Caco-2 (cell line): Measurements from ENCODE around the gene FTHL17. TPM values are rescaled to one million over a fixed set of nuclear protein-coding genes. Genes with fewer than 3 reads are reported as not detected.

Experiments
- BruUV-seq: library from RNA; stranded (reverse); fragments of 400-500 nt; replicated peaks from 2 replicates; lab custom pipeline; 2021; lab: Mats Ljungman, UMichigan
- CTCF ChIA-PET: fragments of 300-600 bp; sonication (Branson Sonifier 250); formaldehyde crosslinking; loops from one replicate; lab custom pipeline; 2022; ENCODE audit warnings: antibody characterized with exemption; lab: Charles Lee
- POLR2A ChIA-PET: fragments of 300-600 bp; sonication (Branson Sonifier 250); formaldehyde crosslinking; loops from one replicate; lab custom pipeline; 2022; ENCODE audit warnings: antibody characterized with exemption; lab: Charles Lee
- DNase-seq, 2 experiments: peaks; one replicate each; pipeline versions ENCODE4 v3.0.0 to v3.0.0-alpha.2; 2020 to 2022
- H3K27me3 ChIP-seq: replicated peaks from 2 replicates; pipeline ENCODE4 v1.6.0; 2011; ENCODE audit warnings: low read length; ENCODE audit not compliant: control insufficient read depth, insufficient read depth
- H3K36me3 ChIP-seq: 2 replicates; pipeline ENCODE4 v1.5.1; 2011; ENCODE audit warnings: low read length; ENCODE audit not compliant: control insufficient read depth, insufficient read depth
- H3K4me1 ChIP-seq: fragments of 250-450 bp; sonication (Bioruptor Pico); 2 replicates; pipeline ENCODE4 v1.5.1; 2020; ENCODE audit warnings: mild to moderate bottlenecking
- H3K4me3 ChIP-seq: 2 replicates; pipeline ENCODE4 v1.5.1; 2011; ENCODE audit warnings: low read depth, mild to moderate bottlenecking, control low read depth, low read length
- H3K9me3 ChIP-seq: fragments of 250-450 bp; sonication (Bioruptor Pico); 2 replicates; pipeline ENCODE4 v1.5.1; 2020; ENCODE audit warnings: mild to moderate bottlenecking, moderate library complexity
- H3K27ac Mint-ChIP-seq: one replicate; pipeline ENCODE4 v1.8.0; 2022; ENCODE audit warnings: mixed read lengths; ENCODE audit not compliant: unreplicated experiment
- H3K27me3 Mint-ChIP-seq: one replicate; pipeline ENCODE4 v1.8.0; 2022; ENCODE audit warnings: mixed read lengths; ENCODE audit not compliant: insufficient read depth, unreplicated experiment
- H3K36me3 Mint-ChIP-seq: one replicate; pipeline ENCODE4 v1.8.0; 2022; ENCODE audit warnings: mild to moderate bottlenecking, mixed read lengths; ENCODE audit not compliant: insufficient read depth, unreplicated experiment
- H3K4me1 Mint-ChIP-seq: one replicate; pipeline ENCODE4 v1.8.0; 2022; ENCODE audit warnings: low read depth, mixed read lengths; ENCODE audit not compliant: unreplicated experiment
- H3K4me3 Mint-ChIP-seq: one replicate; pipeline ENCODE4 v1.8.0; 2022; ENCODE audit warnings: mild to moderate bottlenecking, moderate library complexity, mixed read lengths; ENCODE audit not compliant: unreplicated experiment
- H3K9me3 Mint-ChIP-seq: one replicate; pipeline ENCODE4 v1.8.0; 2022; ENCODE audit warnings: mixed read lengths; ENCODE audit not compliant: unreplicated experiment
- CTCF ChIP-seq, 2 experiments: fragments of 200-600 bp in 1 of 2; IDR thresholded peaks; 1 replicate in 1 of 2; 2 replicates in 1 of 2; pipeline versions ENCODE4 v1.5.1 to v1.8.0; 2011 to 2022; ENCODE audit warnings: antibody characterized with exemption in 1 of 2, control low read depth in 1 of 2, inconsistent platforms in 1 of 2, low read depth in 1 of 2, low read length in 1 of 2, mild to moderate bottlenecking in 1 of 2, moderate library complexity in 1 of 2; ENCODE audit not compliant: insufficient read depth in 1 of 2, severe bottlenecking in 1 of 2, unreplicated experiment in 1 of 2
- intact Hi-C: fragments of 100-400 bp; cut with micrococcal nuclease; formaldehyde crosslinking; loops from one replicate; pipeline ENCODE4 v1.10.0; 2022; ENCODE audit not compliant: unreplicated experiment
- total RNA-seq: library from RNA; stranded (reverse); gene quantifications from 2 replicates; pipeline ENCODE4 v1.2.3, GENCODE V29; 2022

FTHL17 gene
- total RNA-seq, 1 experiment from 2014 or later = not detected

- Mint-ChIP-seq H3K4me3 (no peak overlapping the region), H3K4me1 (no peaks in the 10 kb centered on the region), H3K9me3 (no peaks in the 10 kb centered on the region), H3K27me3 (no peaks in the 10 kb centered on the region), H3K27ac (no peak overlapping the region), H3K36me3 (no peaks in the 10 kb centered on the region)
- intact Hi-C loops = no loop called here
- Histone ChIP-seq H3K4me3 (no peak overlapping the region), H3K9me3 (no peaks in the 10 kb centered on the region), H3K36me3 (no peaks in the 10 kb centered on the region), H3K4me1 (no peaks in the 10 kb centered on the region), H3K27me3 (no peaks in the 10 kb centered on the region)
- no TSS peak for BruUV-seq
- no peak for DNase-seq
- TF ChIP-seq CTCF (IDR thresholded peaks at IDR 0.05; ENCODE audit: insufficient read depth in 1 of 2, low read depth in 1 of 2, low read length in 1 of 2, severe bottlenecking in 1 of 2, unreplicated experiment in 1 of 2) = no peak
- POLR2A ChIA-PET = no interaction called here
- CTCF ChIA-PET = no interaction called here
These were observed 50.3 kb downstream of the FTHL17 start for GRCh38 chrX:31021537-31021936.

Other genes starting within 250 kb of the FTHL17 start
- gene TAB3, start 182.8 kb downstream of the FTHL17 start, total RNA-seq = 14.8 TPM in 2 replicates